Activated CD4-positive, alpha-beta memory T cell treated with anti-CD3 and anti-CD28 coated beads, Interleukin-2, amount 10 ng/mL, durations not matched to agents 7 days and 5 days (primary cell): ENCODE data around the gene PIK3AP1. TPM values are rescaled to one million over a fixed set of nuclear protein-coding genes. Genes with fewer than 3 reads are reported as not detected.
A peak's percentile ranks its signal among the peaks of the same experiment; 100 is the strongest.

ENCODE experiments used
- CTCF ChIA-PET: fragments of 350-600 bp; sonication (Branson Sonifier 250); formaldehyde crosslinking; loops from one replicate; lab custom pipeline; 2021; ENCODE audit warnings: antibody characterized with exemption, inconsistent platforms; lab: Charles Lee
- POLR2A ChIA-PET: fragments of 350-600 bp; sonication (Branson Sonifier 250); formaldehyde crosslinking; loops from one replicate; lab custom pipeline; 2021; ENCODE audit warnings: antibody characterized with exemption; lab: Charles Lee
- DNase-seq: peaks from one replicate; pipeline ENCODE4 v3.0.0-alpha.2; 2020
- H3K27ac Mint-ChIP-seq: one replicate; pipeline ENCODE4 v1.8.0; 2021; ENCODE audit warnings: mild to moderate bottlenecking, mixed read lengths
- H3K27me3 Mint-ChIP-seq: one replicate; pipeline ENCODE4 v1.8.0; 2021; ENCODE audit warnings: mixed read lengths
- H3K36me3 Mint-ChIP-seq: one replicate; pipeline ENCODE4 v1.8.0; 2021; ENCODE audit warnings: low read depth, mixed read lengths
- H3K4me1 Mint-ChIP-seq: one replicate; pipeline ENCODE4 v1.8.0; 2021; ENCODE audit warnings: mixed read lengths
- H3K4me3 Mint-ChIP-seq: one replicate; pipeline ENCODE4 v1.8.0; 2021; ENCODE audit warnings: mild to moderate bottlenecking, mixed read lengths
- H3K9me3 Mint-ChIP-seq: one replicate; pipeline ENCODE4 v1.8.0; 2021; ENCODE audit warnings: mixed read lengths
- total RNA-seq, 2 experiments: library from RNA; stranded (reverse); gene quantifications; one replicate each; pipeline ENCODE4 v1.2.3, GENCODE V29; 2021

Gene PIK3AP1
- total RNA-seq, 2 experiments from 2014 or later, result 5.7 to 6.6 TPM

- no peaks in the 10 kb centered on the region for H3K4me1 Mint-ChIP-seq
- no peak overlapping the region for H3K27ac Mint-ChIP-seq
- H3K4me3 Mint-ChIP-seq, result no peak overlapping the region
- POLR2A ChIA-PET, result no interaction called here
- no peaks in the 10 kb centered on the region for H3K36me3 Mint-ChIP-seq
- H3K27me3 Mint-ChIP-seq, result peaks cover under 1% of the 10 kb centered on the region
- DNase-seq, result no peak
- peaks cover 2% of the 10 kb centered on the region for H3K9me3 Mint-ChIP-seq
- CTCF ChIA-PET, result no interaction called here
These were observed 120.0 kb downstream of the PIK3AP1 start for GRCh38 chr10:96600337-96600736.

GRCh38 chr10:96598846-96599245 is 121.5 kb downstream of the PIK3AP1 start:
- Mint-ChIP-seq H3K9me3 (peaks cover 3% of the 10 kb centered on the region), H3K4me1 (no peaks in the 10 kb centered on the region), H3K27me3 (peaks cover 2% of the 10 kb centered on the region), H3K36me3 (no peaks in the 10 kb centered on the region), H3K4me3 (no peak overlapping the region), H3K27ac (no peak overlapping the region)
- POLR2A ChIA-PET, result no interaction called here
- CTCF ChIA-PET, result no interaction called here
- DNase-seq, result no peak

- Mint-ChIP-seq H3K4me1 (peaks cover 4% of the 10 kb centered on the region), H3K4me3 (no peak overlapping the region), H3K9me3 (peaks cover 3% of the 10 kb centered on the region), H3K36me3 (no peaks in the 10 kb centered on the region), H3K27ac (no peak overlapping the region), H3K27me3 (peaks cover 2% of the 10 kb centered on the region)
- DNase-seq, result no peak
- CTCF ChIA-PET, result interaction anchor here (0.6 kb wide), 1 partner anchor 367 kb away, joined by 3 read pairs; no protein-coding TSS in a partner anchor
- POLR2A ChIA-PET, result no interaction called here
These were observed 123.6 kb downstream of the PIK3AP1 start for GRCh38 chr10:96596422-96597407.

GRCh38 chr10:96595741-96596140 is 124.6 kb downstream of the PIK3AP1 start:
- Mint-ChIP-seq H3K36me3 (no peaks in the 10 kb centered on the region), H3K4me3 (no peak overlapping the region), H3K4me1 (peaks cover 9% of the 10 kb centered on the region), H3K27me3 (peaks cover 2% of the 10 kb centered on the region), H3K27ac (no peak overlapping the region), H3K9me3 (peaks cover 3% of the 10 kb centered on the region)
- CTCF ChIA-PET, result no interaction called here
- no peak for DNase-seq
- POLR2A ChIA-PET, result no interaction called here

DNA sequence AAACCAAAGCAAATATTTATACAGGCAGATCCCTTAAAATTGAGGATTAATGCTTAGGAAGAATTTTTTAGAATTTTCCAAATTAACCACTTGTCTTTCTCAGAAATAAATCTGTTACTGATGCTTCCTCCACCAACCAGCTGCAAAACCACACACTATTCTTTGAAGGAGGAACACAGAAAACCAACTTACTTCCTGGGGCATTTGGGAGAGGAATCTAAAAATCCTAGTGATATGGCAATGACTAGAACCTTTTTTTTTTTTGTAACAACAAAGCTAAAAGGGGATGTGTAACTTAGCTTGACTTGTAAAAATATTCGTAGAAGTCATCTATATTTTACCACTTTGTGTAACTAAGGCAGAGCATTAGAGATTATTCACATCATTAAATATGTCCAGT is 128.4 kb downstream of the PIK3AP1 start:
- Mint-ChIP-seq H3K4me1 (peaks cover 14% of the 10 kb centered on the region), H3K9me3 (peaks cover 3% of the 10 kb centered on the region), H3K36me3 (no peaks in the 10 kb centered on the region), H3K27ac (no peak overlapping the region), H3K27me3 (peaks cover 4% of the 10 kb centered on the region), H3K4me3 (no peak overlapping the region)
- ChIA-PET POLR2A (no interaction called here), CTCF (no interaction called here)
- DNase-seq, result no peak

DNA sequence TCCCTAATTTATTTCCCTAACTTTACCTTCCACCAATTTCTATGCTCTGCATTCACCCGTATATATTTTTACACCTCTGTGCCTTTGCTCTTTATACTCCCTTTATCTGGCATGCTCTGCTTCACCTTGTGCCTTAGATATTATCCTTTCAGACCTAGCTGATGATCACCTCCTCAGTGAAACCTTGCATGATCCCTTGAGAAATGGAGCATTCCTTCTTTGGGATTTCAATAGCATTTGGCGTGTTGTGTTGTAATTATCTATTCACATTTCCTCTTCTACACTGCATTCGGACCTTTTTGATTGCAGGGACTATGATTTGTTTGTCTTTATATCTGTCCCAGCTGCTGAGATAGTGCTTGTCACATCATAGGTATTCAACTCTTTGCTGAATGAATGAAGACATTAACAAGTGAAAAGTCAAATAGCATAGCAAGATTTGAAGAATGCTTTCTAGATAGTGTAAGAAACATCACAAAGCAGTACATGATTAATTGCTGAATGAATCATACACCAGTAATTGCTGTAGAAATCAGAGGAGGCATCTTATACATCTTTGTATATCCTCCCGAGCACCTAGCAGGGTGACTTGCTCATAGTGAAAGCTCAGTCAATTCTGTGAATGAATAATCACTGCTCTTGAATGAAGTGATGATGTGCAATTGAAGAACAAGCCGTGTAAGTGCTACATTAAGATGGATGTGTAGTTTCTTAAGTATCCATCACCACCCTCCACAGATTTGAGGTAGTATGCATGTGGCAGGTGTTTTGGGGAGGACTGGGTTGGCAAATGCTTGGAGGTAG is 131.5 kb downstream of the PIK3AP1 start:
- POLR2A ChIA-PET, result no interaction called here
- CTCF ChIA-PET, result interaction anchor here (1.3 kb wide), 1 partner anchor 214 kb away, joined by 3 read pairs; no protein-coding TSS in a partner anchor
- Mint-ChIP-seq H3K4me1 (peaks cover 27% of the 10 kb centered on the region), H3K27me3 (peaks cover 1% of the 10 kb centered on the region), H3K27ac (no peak overlapping the region), H3K4me3 (no peak overlapping the region), H3K36me3 (peaks cover 16% of the 10 kb centered on the region), H3K9me3 (no peaks in the 10 kb centered on the region)
- DNase-seq, result peak; percentile 24

- peaks cover 1% of the 10 kb centered on the region for H3K27me3 Mint-ChIP-seq
- H3K4me3 Mint-ChIP-seq, result no peak overlapping the region
- H3K9me3 Mint-ChIP-seq, result no peaks in the 10 kb centered on the region
- ChIA-PET CTCF (no interaction called here), POLR2A (interaction anchor here (0.9 to 1.2 kb wide), 2 partner anchors 22 to 35 kb away, joined by 3 read pairs; no protein-coding TSS in a partner anchor)
- peaks cover 19% of the 10 kb centered on the region for H3K36me3 Mint-ChIP-seq
- H3K4me1 Mint-ChIP-seq, result peaks cover 34% of the 10 kb centered on the region
- DNase-seq, result no peak
- H3K27ac Mint-ChIP-seq, result no peak overlapping the region
These were observed 132.2 kb downstream of the PIK3AP1 start for GRCh38 chr10:96588060-96588554.

DNA sequence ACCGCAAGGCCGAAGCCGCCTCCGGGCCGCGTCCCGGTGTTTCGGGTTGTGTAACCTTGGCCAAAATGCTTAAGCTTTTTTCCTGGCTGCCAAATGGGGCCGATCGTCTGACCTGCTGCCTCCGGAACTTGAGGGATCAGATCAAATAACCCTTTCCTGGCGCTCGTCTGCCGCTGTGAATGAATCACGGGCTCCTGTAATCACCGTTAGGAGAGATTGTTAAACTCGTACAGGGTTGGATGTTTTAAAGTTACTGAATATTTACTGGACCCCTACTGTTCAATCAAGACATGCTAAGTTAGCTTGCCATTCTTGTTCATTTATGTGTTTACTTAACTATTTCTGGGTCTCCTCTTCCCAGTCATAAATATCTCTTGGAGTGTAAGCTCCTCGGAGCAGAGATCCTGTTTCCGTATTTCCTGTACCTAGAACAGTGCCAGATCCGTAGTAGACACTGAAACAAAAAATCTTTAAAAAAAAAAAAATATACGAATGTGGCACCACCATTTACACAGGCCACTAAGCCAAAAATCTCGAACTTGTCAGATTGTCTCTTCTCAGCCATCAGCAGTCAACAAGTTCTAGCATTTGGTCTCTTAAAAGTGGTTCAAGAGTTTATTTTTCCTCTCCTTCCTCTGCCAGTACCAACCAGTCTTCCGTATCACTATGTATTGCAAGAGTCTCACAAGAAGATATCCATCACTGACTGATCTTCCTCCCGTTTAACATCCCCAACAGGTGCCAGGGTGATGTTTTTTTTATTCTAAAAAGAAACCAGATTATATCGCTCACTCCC is 132.9 kb downstream of the PIK3AP1 start:
- no peak overlapping the region for H3K4me3 Mint-ChIP-seq

DNA sequence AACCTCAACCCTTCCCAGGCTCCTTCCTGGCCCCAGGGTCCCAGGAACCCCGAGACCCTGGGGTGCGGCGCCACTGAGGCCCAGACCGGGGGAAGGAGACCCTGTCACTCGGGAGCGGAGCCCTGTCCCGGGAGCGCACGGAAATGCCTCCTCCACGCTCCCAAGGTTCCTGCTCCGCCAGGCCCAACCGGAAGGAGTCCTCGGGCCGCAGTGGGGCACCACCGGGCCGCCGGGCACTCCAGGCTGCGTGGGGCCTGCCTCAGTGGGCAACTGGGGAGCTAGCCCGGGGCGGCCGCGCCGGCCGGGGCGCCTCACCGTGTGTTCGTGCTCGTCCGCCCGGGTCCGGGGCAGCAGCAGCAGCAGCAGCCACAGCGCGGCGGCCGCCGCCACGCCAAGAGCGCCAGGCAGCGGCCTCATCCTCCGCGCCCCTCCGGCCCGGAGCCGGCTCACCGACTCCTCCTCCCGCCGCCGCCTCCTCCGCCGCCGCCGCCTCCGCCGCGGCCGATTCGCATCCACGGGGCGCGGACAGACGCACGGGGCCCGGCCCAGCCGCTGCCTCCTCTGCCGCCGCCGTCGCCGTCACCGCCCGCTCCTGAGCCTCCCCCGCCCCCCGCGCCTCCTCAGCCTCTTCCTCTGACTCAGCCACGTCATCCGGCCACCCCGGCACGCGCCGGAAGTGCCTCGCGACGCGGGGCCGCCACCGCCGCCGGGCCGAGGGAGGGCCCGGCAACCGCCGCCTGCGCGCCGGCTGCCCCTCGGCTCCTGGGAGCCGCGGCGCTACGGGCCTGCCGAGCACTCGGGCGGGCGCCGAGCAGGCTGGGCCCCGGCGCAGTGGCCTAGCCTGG is 133.7 kb downstream of the PIK3AP1 start, which contains the start of gene TM9SF3:
TM9SF3 (minus strand) TSS at position 594 of the 845 bp plus-strand sequence; CDS start at position 417, 177 bp downstream.
- Mint-ChIP-seq H3K9me3 (no peaks in the 10 kb centered on the region), H3K36me3 (peaks cover 20% of the 10 kb centered on the region), H3K4me3 (peak within 1 kb of the TSS; percentile 95), H3K4me1 (peaks cover 34% of the 10 kb centered on the region), H3K27ac (peak within 1 kb of the TSS; percentile 92), H3K27me3 (peaks cover 1% of the 10 kb centered on the region)
- ChIA-PET POLR2A (interaction anchor here (0.9 to 1.2 kb wide), 2 partner anchors 21 to 33 kb away, joined by 3 read pairs; no protein-coding TSS in a partner anchor), CTCF (interaction anchor here (1.2 kb wide), 1 partner anchor 37 kb away, joined by 3 read pairs; no protein-coding TSS in a partner anchor)
- DNase-seq, result peak; percentile 93

More for the DNA sequence above, 132.9 kb downstream of the PIK3AP1 start:
- Mint-ChIP-seq H3K27ac (no peak overlapping the region), H3K27me3 (peaks cover 1% of the 10 kb centered on the region), H3K4me1 (peaks cover 35% of the 10 kb centered on the region), H3K36me3 (peaks cover 20% of the 10 kb centered on the region), H3K9me3 (no peaks in the 10 kb centered on the region)
- POLR2A ChIA-PET, result interaction anchor here (0.9 to 1.2 kb wide), 2 partner anchors 21 to 34 kb away, joined by 3 read pairs; no protein-coding TSS in a partner anchor
- CTCF ChIA-PET, result interaction anchor here (1.2 kb wide), 1 partner anchor 37 kb away, joined by 3 read pairs; no protein-coding TSS in a partner anchor
- DNase-seq, result no peak

- Mint-ChIP-seq H3K4me3 (peak overlapping the region; percentile 95), H3K27me3 (peaks cover 1% of the 10 kb centered on the region), H3K4me1 (peaks cover 34% of the 10 kb centered on the region), H3K36me3 (peaks cover 22% of the 10 kb centered on the region), H3K27ac (peak overlapping the region; percentile 92), H3K9me3 (no peaks in the 10 kb centered on the region)
- ChIA-PET POLR2A (interaction anchor here (0.8 kb wide), 1 partner anchor 9 kb away, joined by 5 read pairs; no protein-coding TSS in a partner anchor), CTCF (interaction anchor here (1.1 to 1.7 kb wide), 2 partner anchors 74 to 215 kb away, joined by 3 read pairs; no protein-coding TSS in a partner anchor)
- peak; percentile 45 for DNase-seq
These were observed 134.4 kb downstream of the PIK3AP1 start for GRCh38 chr10:96585736-96586418.
